Right forelimb (tissue), 1 donor: ENCODE results near the gene B3GNT3.
A peak's percentile ranks its signal among the peaks of the same experiment; 100 is the strongest.
"Not testable (repeated sequence)": the region's sequence is repeated elsewhere in the genome, so short reads cannot be mapped to it uniquely, and the experiment has no call there.

ENCODE experiments used
- DNase-seq: peaks from one replicate; pipeline ENCODE4 v3.0.0-alpha.2; 2018

Gene B3GNT3

GRCh38 chr19:17767559-17767958, 27.4 kb upstream of the B3GNT3 start:
- no peak for DNase-seq

GRCh38 chr19:17770613-17771012, 24.3 kb upstream of the B3GNT3 start:
- no peak for DNase-seq

- DNase-seq, result no peak
Measured at GRCh38 chr19:17772172-17772571, 22.8 kb upstream of the B3GNT3 start.

GRCh38 chr19:17775245-17775927, 19.6 kb upstream of the B3GNT3 start:
- no peak for DNase-seq

GRCh38 chr19:17775991-17776803, 18.7 kb upstream of the B3GNT3 start:
- DNase-seq, result no peak

DNA sequence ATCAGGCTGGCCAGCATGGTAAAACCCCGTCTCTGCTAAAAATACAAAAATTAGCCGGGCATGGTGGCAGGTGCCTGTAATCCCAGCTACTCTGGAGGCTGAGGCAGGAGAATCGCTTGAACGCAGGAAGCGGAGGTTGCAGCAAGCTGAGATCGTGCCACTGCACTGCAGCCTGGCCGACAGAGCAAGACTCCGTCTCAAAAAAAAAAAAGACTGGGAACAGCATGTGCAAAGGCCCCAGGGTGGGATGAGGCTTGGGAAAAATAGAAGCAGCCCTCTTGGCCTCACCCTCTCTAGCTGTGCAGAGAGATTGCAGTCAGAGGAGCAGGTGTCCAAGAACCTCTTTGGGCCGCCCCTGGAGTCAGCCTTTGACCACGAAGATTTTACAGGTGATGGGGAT, 17.1 kb upstream of the B3GNT3 start:
- DNase-seq, result not testable (repeated sequence)

- DNase-seq, result no peak
Measured at GRCh38 chr19:17778251-17778967, 16.5 kb upstream of the B3GNT3 start.

DNA sequence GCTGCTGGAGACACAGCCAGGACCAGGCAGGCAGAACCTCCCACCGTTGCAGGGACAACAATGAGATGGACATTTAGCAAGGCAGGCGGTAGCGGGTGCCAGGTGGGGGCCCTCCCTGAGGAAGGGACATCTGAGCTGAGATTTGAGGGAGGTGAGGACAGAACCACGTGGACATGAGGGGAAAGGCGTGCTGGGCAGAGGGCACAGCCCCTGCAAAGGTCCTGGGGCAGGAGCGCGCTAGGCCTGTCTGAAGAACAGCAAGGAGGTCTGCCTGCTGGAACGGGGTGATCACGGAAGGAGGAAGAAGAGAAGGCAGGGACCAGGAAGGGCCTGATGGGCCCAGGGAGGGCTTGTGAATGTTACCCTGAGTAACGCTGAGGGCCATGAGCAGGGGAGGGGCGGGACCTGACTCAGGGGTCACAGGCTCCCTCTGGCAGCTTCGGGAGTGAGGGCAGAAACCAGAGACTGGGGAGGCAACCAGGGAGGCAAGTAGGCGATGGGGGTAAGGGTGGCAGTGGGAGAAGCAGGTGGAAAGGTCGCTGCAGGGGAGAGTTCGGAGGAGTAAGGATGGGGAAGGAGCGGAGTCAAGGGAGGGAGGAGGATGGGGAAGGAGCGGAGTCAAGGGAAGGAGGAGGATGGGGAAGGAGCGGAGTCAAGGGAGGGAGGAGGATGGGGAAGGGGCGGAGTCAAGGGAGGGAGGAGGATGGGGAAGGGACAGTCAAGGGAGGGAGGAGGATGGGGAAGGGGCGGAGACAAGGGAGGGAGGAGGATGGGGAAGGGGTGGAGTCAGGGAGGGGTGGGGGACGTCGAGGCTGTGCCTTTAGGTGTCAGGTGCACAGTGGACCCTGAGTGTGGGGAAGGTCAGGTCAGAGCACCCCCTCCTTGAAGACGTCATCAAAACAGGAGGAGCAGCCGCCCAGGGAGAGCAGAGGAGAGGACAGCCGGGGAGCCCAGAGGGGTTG, 15.7 kb upstream of the B3GNT3 start:
- DNase-seq, result no peak

GRCh38 chr19:17780781-17781180, 14.2 kb upstream of the B3GNT3 start:
- DNase-seq, result no peak

DNA sequence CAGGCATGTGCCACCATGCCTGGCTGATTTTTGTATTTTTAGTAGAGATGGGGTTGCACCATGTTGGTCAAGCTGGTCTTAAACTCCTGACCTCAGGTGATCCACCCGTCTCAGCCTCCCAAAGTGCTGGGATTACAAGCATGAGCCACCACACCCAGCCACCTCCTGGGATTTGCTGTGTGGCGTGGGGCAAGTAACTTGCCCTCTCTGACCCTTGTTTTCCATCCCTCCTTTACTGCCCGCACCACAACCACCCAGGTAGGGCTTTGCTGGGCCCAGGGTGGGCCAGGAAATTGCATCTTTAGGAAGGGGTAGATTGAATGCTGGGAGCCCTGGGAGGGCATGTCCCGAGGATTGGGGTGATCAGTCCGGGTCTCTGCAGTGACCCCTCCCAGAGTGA, 11.2 kb upstream of the B3GNT3 start:
- not testable (repeated sequence) for DNase-seq

- peak; percentile 80 for DNase-seq
Measured at GRCh38 chr19:17784201-17785008, 10.5 kb upstream of the B3GNT3 start.

GRCh38 chr19:17787274-17787913, 7.5 kb upstream of the B3GNT3 start:
- no peak for DNase-seq

GRCh38 chr19:17788632-17789031, 6.3 kb upstream of the B3GNT3 start:
- no peak for DNase-seq

DNA sequence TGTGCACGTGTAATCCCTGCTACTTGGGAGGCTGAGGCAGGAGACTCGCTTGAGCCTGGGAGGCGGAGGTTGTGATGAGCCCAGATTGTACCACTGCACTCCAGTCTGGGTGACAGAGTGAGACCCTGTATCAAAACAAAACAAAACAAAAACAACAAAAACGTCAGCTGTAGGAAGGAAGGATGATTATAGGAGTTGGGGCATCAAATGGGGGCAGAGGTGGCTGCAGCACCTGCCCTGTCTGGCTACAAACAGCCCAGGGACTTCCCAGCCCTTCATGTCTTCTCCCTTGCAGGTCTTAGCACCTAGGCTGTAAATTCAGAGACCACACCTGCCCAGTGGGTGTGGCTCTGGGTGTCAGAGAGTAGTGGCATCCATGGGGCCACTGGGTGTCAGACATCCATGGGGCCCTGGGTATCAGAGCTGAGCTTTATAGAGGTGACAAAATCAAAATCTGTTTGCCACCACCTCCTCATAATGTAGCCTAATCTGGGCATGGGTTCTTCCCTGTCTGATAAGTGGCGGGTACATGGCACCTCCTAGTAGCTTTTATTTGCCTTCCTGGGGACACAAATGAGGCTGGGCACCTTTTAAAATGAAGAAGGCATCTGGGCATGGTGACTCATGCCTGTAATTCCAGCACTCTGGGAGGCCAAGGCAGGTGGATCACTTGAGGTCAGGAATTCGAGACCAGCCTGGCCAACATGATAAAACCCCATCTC, 4.7 kb upstream of the B3GNT3 start:
- DNase-seq, result no peak

GRCh38 chr19:17794412-17794730, 567 bp upstream of the B3GNT3 start:
- DNase-seq, result no peak

DNA sequence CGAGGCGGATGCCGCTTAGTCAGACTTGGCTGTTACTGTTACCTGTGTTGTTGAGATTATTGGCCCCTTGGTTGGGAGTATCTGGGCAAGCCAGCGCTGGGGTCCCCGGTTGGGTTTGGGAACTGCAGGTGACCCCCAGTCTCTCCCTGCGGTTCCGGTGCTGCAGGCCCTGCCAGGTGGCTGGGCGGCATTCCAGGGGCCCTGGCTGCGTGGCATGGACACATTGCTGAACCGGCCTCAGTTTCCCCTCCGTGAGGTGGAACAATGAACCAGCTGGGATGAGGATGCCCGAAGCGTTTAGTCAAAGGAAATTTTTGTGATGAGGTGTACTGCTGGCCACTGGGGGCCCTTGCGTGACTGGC, 538 bp downstream of the B3GNT3 start:
- DNase-seq, result no peak

DNA sequence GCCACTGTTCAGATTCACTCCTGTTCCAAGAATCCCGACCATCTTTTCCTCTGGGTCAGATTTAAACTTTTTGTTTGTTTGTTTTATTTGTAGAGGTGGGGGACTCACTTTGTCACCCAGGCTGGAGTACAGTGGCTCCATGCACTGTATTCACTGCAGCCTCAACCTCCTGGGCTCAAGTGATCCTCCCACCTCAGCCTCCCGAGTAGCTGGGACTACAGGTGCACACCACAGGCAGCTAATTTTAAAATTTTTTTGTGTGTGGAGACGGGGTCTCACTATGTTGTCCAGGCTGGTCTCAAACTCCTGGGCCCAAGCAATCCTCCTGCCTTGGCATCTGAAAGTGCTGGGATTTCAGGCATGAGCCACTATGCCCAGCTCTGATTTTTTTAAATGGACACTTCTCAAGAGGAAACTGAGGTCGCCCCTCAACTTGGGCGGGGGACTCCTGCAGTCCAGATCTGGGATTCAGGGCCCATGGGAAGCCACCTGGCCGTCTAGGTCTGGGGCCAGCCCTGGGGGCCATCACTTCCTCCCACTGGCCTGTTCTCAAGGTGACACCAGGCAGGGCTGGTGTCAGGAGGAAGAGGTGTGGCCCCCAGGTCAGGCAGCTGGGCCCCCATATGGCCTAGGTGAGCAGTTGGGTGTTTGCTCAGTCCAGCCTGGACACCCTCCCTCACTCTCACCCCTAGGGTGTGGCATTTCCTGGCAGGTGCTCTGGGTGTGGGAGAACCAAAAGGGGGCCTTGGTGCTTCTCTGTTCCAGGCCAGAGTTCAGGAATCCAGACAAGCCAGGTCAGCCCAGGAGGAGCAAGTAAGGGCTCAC, 1.3 kb downstream of the B3GNT3 start:
- DNase-seq, result no peak

DNA sequence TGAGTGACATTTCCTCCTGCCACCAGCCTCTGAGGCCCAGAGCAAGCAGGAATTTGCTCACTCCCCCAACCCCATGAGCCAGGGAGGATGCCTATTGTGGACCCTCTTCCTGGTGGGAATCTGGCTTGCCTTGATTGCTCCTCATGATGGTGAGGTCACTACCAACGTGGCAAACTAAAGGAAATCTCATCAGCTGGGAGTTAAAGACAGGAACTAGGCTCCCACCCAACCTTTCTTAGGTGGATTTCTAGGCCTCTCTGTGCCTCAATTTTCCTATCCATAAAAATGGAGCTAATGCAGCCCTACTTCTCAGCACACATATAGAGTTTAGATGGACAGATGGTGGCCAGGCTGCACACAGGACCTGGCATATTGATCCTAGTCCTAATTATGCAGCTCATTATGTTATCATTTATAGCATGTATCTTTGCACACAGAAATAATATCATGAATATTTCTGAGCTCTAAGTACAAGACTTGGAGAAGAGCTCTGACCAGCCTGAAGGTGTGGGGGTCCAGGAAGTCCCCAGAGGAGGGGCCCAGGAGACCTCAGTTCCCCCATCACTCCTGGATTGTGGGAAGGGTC, 2.0 kb downstream of the B3GNT3 start:
- DNase-seq, result no peak
